GM23338 (cell line): ENCODE measurements around the gene TUBB1. TPM values are rescaled to one million over a fixed set of nuclear protein-coding genes. Genes with fewer than 3 reads are reported as not detected.

Experiments
- ATAC-seq: fragments of 200-7000 bp; cut with Tn5 transposase; 3 replicates; pipeline ENCODE4 v1.9.1; 2020
- DNase-seq: peaks from one replicate; pipeline ENCODE4 v3.0.0-alpha.2; 2015; ENCODE audit warnings: low spot score
- H2AFZ ChIP-seq: fragments of 200-600 bp; sonication (generic); 2 replicates; pipeline ENCODE4 v1.8.0; 2016; ENCODE audit warnings: antibody characterized with exemption, mild to moderate bottlenecking, moderate library complexity
- H3F3A ChIP-seq: fragments of 200-600 bp; sonication (generic); replicated peaks from 2 replicates; pipeline ENCODE4 v1.8.0; 2017; ENCODE audit warnings: antibody characterized with exemption, mixed run types, low read depth
- H3K27ac ChIP-seq: fragments of 200-600 bp; sonication (generic); 2 replicates; pipeline ENCODE4 v1.6.1; 2016; ENCODE audit warnings: low read depth
- H3K27me3 ChIP-seq: fragments of 200-600 bp; sonication (generic); 2 replicates; pipeline ENCODE4 v1.8.0; 2016; ENCODE audit warnings: mild to moderate bottlenecking, mixed run types, moderate library complexity; ENCODE audit not compliant: insufficient read depth
- H3K36me3 ChIP-seq: fragments of 200-600 bp; sonication (generic); 2 replicates; pipeline ENCODE4 v1.8.0; 2016; ENCODE audit warnings: mild to moderate bottlenecking; ENCODE audit not compliant: insufficient read depth
- H3K4me1 ChIP-seq: fragments of 200-600 bp; sonication (generic); 2 replicates; pipeline ENCODE4 v1.8.0; 2016; ENCODE audit warnings: mild to moderate bottlenecking, moderate library complexity; ENCODE audit not compliant: insufficient read depth
- H3K4me2 ChIP-seq: fragments of 200-600 bp; sonication (generic); 2 replicates; pipeline ENCODE4 v1.7.1; 2017; ENCODE audit warnings: mixed run types
- H3K4me3 ChIP-seq: fragments of 200-600 bp; sonication (generic); 2 replicates; pipeline ENCODE4 v1.6.1; 2016; ENCODE audit warnings: mixed run types
- H3K79me2 ChIP-seq: fragments of 200-600 bp; sonication (generic); replicated peaks from 2 replicates; pipeline ENCODE4 v1.8.0; 2017; ENCODE audit warnings: mild to moderate bottlenecking; ENCODE audit not compliant: insufficient read depth
- H3K9me2 ChIP-seq: fragments of 200-600 bp; sonication (generic); 2 replicates; pipeline ENCODE4 v1.8.0; 2017; ENCODE audit not compliant: insufficient read depth
- H4K20me1 ChIP-seq: fragments of 200-600 bp; sonication (generic); replicated peaks from 2 replicates; pipeline ENCODE4 v1.8.0; 2017; ENCODE audit warnings: mild to moderate bottlenecking; ENCODE audit not compliant: insufficient read depth
- H3K27ac Mint-ChIP-seq: 2 replicates; pipeline ENCODE4 v1.8.0; 2020; ENCODE audit warnings: inconsistent platforms, mild to moderate bottlenecking, moderate library complexity, mixed read lengths
- H3K27me3 Mint-ChIP-seq: 3 replicates; pipeline ENCODE4 v1.8.0; 2022; ENCODE audit warnings: low read depth, mild to moderate bottlenecking, moderate library complexity, mixed read lengths, inconsistent platforms; ENCODE audit not compliant: insufficient read depth, poor library complexity
- H3K36me3 Mint-ChIP-seq: 3 replicates; pipeline ENCODE4 v1.8.0; 2021; ENCODE audit warnings: low read depth, mild to moderate bottlenecking, inconsistent platforms, moderate library complexity, mixed read lengths
- H3K4me1 Mint-ChIP-seq: 3 replicates; pipeline ENCODE4 v1.8.0; 2020; ENCODE audit warnings: mild to moderate bottlenecking, inconsistent platforms, mixed read lengths
- H3K4me3 Mint-ChIP-seq: 3 replicates; pipeline ENCODE4 v1.8.0; 2021; ENCODE audit warnings: moderate library complexity, mild to moderate bottlenecking, inconsistent platforms, mixed read lengths
- H3K9me3 Mint-ChIP-seq: 3 replicates; pipeline ENCODE4 v1.8.0; 2020; ENCODE audit warnings: moderate library complexity, mild to moderate bottlenecking, inconsistent platforms, mixed read lengths
- CREB1 ChIP-seq: fragments of 250-450 bp; sonication (Bioruptor Pico); IDR thresholded peaks from 2 replicates; pipeline ENCODE4 v1.5.0; 2020; ENCODE audit warnings: low read depth, mild to moderate bottlenecking, moderate library complexity
- ETS1 ChIP-seq: IDR thresholded peaks from 2 replicates; pipeline ENCODE4 v1.6.1; 2016; ENCODE audit warnings: antibody characterized with exemption
- EZH2 ChIP-seq: fragments of 200-600 bp; sonication (generic); IDR thresholded peaks from one replicate; pipeline ENCODE4 v1.8.0; 2017; ENCODE audit warnings: antibody characterized with exemption, mild to moderate bottlenecking, low read depth; ENCODE audit not compliant: unreplicated experiment
- EZH2phosphoT487 ChIP-seq: fragments of 200-600 bp; sonication (generic); IDR thresholded peaks from one replicate; pipeline ENCODE4 v1.8.1; 2018; ENCODE audit warnings: antibody characterized with exemption; ENCODE audit not compliant: unreplicated experiment
- JUNB ChIP-seq: IDR thresholded peaks from one replicate; pipeline ENCODE4 v1.6.1; 2016; ENCODE audit warnings: antibody characterized with exemption; ENCODE audit not compliant: unreplicated experiment
- NANOG ChIP-seq: IDR thresholded peaks from 2 replicates; pipeline ENCODE4 v1.6.1; 2016; ENCODE audit warnings: antibody characterized with exemption, borderline replicate concordance
- POLR2AphosphoS5 ChIP-seq: IDR thresholded peaks from 2 replicates; pipeline ENCODE4 v1.6.1; 2016; ENCODE audit warnings: antibody characterized with exemption, low read depth
- ZNF114 ChIP-seq: fragments of 250-450 bp; sonication (Bioruptor Pico); IDR thresholded peaks from 2 replicates; pipeline ENCODE4 v1.5.0; 2020; ENCODE audit warnings: mild to moderate bottlenecking, moderate library complexity
- ZNF331 ChIP-seq: fragments of 250-450 bp; sonication (Bioruptor Pico); IDR thresholded peaks from 2 replicates; pipeline ENCODE4 v1.5.0; 2020; ENCODE audit warnings: low read depth, mild to moderate bottlenecking, moderate library complexity
- ZNF462 ChIP-seq: fragments of 250-450 bp; sonication (Bioruptor Pico); IDR thresholded peaks from 2 replicates; pipeline ENCODE4 v1.5.0; 2020; ENCODE audit warnings: mild to moderate bottlenecking, moderate library complexity
- polyA plus RNA-seq: library from polyadenylated mRNA; unstranded; fragments of >200 nt; fragmentation: Nextera tagmentation; extraction: Ambion mirVana; gene quantifications from 2 replicates; pipeline ENCODE4 v1.2.1, GENCODE V29; 2016
- total RNA-seq: library from RNA; depleted of rRNA; stranded (reverse); fragments of >200 nt; shearing (Covaris generic); gene quantifications from 2 replicates; pipeline ENCODE4 v1.2.3, GENCODE V29; 2014
- TF ChIP-seq, protein P1 (sequence below): IDR thresholded peaks from one replicate; pipeline ENCODE4 v1.6.1; 2018; ENCODE audit warnings: antibody characterized with exemption; ENCODE audit not compliant: unreplicated experiment

The TUBB1 gene
- total and polyA plus RNA-seq, 2 experiments from 2014 or later, result not detected

DNA sequence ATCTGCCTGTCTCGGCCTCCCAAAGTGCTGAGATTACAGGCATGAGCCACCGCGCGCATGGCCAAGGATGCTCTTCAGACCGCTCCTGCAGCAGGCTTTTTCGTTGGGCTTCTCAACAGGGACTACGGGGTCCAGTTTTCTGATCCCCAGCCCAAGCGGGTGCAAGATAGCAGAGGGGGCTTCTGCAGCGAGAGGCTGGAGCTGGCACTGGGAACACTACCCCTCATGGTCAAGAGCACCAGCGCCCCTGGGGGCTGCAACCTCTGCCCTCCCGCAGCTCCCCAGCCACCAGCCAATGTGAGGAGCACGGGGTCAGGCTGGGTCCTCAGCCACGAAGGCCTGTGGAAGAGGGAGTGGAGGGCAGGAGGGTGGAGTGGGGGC, 18.2 kb upstream of the TUBB1 start:
- Histone ChIP-seq H3K4me3 (no peak overlapping the region), H3K4me1 (no peaks in the 10 kb centered on the region), H3K36me3 (0 out of 2 replicates have a peak, but pooled peaks cover under 1% of the 10 kb centered on the region), H3F3A (peaks cover 4% of the 10 kb centered on the region; the same call in 1 of the 2 replicates), H3K9me2 (no peaks in the 10 kb centered on the region), H2AFZ (no peak overlapping the region), H4K20me1 (0 out of 2 replicates have a peak, but pooled peaks cover 5% of the 10 kb centered on the region), H3K79me2 (no peaks in the 10 kb centered on the region), H3K27ac (no peak overlapping the region), H3K27me3 (no peaks in the 10 kb centered on the region), H3K4me2 (no peak overlapping the region)
- TF ChIP-seq EZH2 (no peak), JUNB (no peak), POLR2AphosphoS5 (no peak), ZNF114 (no peak), ZNF462 (CRISPR knock-in tag) (no peak), EZH2phosphoT487 (no peak), ETS1 (no peak), CREB1 (CRISPR knock-in tag) (no peak), ZNF331 (CRISPR knock-in tag) (no peak), NANOG (no peak)
- TF ChIP-seq, protein P1, sequence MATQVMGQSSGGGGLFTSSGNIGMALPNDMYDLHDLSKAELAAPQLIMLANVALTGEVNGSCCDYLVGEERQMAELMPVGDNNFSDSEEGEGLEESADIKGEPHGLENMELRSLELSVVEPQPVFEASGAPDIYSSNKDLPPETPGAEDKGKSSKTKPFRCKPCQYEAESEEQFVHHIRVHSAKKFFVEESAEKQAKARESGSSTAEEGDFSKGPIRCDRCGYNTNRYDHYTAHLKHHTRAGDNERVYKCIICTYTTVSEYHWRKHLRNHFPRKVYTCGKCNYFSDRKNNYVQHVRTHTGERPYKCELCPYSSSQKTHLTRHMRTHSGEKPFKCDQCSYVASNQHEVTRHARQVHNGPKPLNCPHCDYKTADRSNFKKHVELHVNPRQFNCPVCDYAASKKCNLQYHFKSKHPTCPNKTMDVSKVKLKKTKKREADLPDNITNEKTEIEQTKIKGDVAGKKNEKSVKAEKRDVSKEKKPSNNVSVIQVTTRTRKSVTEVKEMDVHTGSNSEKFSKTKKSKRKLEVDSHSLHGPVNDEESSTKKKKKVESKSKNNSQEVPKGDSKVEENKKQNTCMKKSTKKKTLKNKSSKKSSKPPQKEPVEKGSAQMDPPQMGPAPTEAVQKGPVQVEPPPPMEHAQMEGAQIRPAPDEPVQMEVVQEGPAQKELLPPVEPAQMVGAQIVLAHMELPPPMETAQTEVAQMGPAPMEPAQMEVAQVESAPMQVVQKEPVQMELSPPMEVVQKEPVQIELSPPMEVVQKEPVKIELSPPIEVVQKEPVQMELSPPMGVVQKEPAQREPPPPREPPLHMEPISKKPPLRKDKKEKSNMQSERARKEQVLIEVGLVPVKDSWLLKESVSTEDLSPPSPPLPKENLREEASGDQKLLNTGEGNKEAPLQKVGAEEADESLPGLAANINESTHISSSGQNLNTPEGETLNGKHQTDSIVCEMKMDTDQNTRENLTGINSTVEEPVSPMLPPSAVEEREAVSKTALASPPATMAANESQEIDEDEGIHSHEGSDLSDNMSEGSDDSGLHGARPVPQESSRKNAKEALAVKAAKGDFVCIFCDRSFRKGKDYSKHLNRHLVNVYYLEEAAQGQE, result no peak
- Mint-ChIP-seq H3K27me3 (peaks cover 18% of the 10 kb centered on the region), H3K27ac (no peak overlapping the region), H3K9me3 (no peaks in the 10 kb centered on the region), H3K4me3 (no peak overlapping the region), H3K4me1 (peaks cover 13% of the 10 kb centered on the region), H3K36me3 (peaks cover 16% of the 10 kb centered on the region)
- ATAC-seq (no peak), DNase-seq (no peak)
